Measurements from ENCODE around the gene SCAPER. TPM values are rescaled to one million over a fixed set of nuclear protein-coding genes. Genes with fewer than 3 reads are reported as not detected.
"Not testable (repeated sequence)": the region's sequence is repeated elsewhere in the genome, so short reads cannot be mapped to it uniquely, and the experiment has no call there.

Gene SCAPER
- total RNA-seq, 1 donor from 2014 or later: 22.8 TPM

DNA sequence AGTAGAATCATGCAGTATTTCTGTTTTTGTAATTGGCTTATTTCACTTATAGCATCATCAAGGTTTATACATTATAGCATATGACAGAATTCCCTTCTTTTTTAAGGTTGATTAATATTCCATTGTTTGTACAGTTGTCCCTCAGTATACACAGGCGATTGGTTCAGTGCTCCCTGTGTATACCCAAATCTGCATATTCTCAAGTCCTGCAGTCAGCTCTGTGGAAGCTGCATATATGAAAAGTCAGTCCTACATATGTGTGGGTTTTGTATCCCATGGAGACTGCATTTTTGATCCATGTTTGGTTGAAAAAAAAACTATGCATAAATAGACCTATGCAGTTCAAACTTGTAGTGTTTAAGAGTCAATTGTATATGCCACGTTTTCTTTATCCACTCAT lies 440.9 kb downstream of the SCAPER start:
- H3K4me1 Mint-ChIP-seq (ENCODE audit: low read depth): peaks cover 3% of the 10 kb centered on the region
- no peak overlapping the region for H3K27ac Mint-ChIP-seq
- no peak overlapping the region for H3K4me3 Mint-ChIP-seq (ENCODE audit: low read depth)
- no peak for DNase-seq (ENCODE audit: low spot score)
- H3K27me3 Mint-ChIP-seq (ENCODE audit: low read depth): no peaks in the 10 kb centered on the region
- intact Hi-C loops (cut with micrococcal nuclease): no loop called here
- peaks cover 19% of the 10 kb centered on the region for H3K36me3 Mint-ChIP-seq (ENCODE audit: low read depth)
- peaks cover 22% of the 10 kb centered on the region for H3K9me3 Mint-ChIP-seq

GRCh38 chr15:76460871-76461270 lies 444.3 kb downstream of the SCAPER start:
- no peaks in the 10 kb centered on the region for H3K27me3 Mint-ChIP-seq (ENCODE audit: low read depth)
- H3K36me3 Mint-ChIP-seq (ENCODE audit: low read depth): peaks cover 4% of the 10 kb centered on the region
- H3K27ac Mint-ChIP-seq: no peak overlapping the region
- intact Hi-C loops (cut with micrococcal nuclease): no loop called here
- H3K4me3 Mint-ChIP-seq (ENCODE audit: low read depth): no peak overlapping the region
- peaks cover 3% of the 10 kb centered on the region for H3K9me3 Mint-ChIP-seq
- no peaks in the 10 kb centered on the region for H3K4me1 Mint-ChIP-seq (ENCODE audit: low read depth)
- no peak for DNase-seq (ENCODE audit: low spot score)

GRCh38 chr15:76460347-76460746 lies 444.8 kb downstream of the SCAPER start:
- Mint-ChIP-seq H3K27me3 (ENCODE audit: low read depth) (no peaks in the 10 kb centered on the region), H3K27ac (no peak overlapping the region), H3K36me3 (ENCODE audit: low read depth) (peaks cover 3% of the 10 kb centered on the region), H3K4me1 (ENCODE audit: low read depth) (no peaks in the 10 kb centered on the region), H3K4me3 (ENCODE audit: low read depth) (no peak overlapping the region), H3K9me3 (no peaks in the 10 kb centered on the region)
- DNase-seq (ENCODE audit: low spot score): no peak
- intact Hi-C loops (cut with micrococcal nuclease): no loop called here

DNA sequence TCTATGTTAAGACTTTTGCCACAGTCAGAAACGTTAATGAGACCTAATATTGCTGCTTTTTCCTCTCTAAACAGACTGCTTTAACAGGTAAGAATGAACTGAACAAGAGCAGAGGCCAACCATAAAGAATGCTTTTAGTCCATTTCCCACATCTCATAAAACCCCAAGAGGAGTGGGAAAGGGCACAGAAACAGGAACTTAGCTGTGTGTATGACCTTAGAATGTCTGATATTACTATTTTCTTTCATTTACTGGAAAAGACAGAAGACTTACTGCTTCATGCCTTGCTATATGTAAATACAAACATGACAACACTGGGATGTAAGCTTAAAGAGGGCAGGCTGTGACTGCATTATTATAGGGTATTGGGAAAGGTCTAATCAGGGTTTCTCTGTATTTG lies 453.6 kb downstream of the SCAPER start:
- Mint-ChIP-seq H3K36me3 (ENCODE audit: low read depth) (no peaks in the 10 kb centered on the region), H3K27ac (no peak overlapping the region), H3K4me1 (ENCODE audit: low read depth) (no peaks in the 10 kb centered on the region), H3K9me3 (no peaks in the 10 kb centered on the region), H3K27me3 (ENCODE audit: low read depth) (no peaks in the 10 kb centered on the region), H3K4me3 (ENCODE audit: low read depth) (no peak overlapping the region)
- DNase-seq (ENCODE audit: low spot score): no peak
- intact Hi-C loops (cut with micrococcal nuclease): no loop called here

- H3K4me3 Mint-ChIP-seq (ENCODE audit: low read depth): no peak overlapping the region
- no peaks in the 10 kb centered on the region for H3K4me1 Mint-ChIP-seq (ENCODE audit: low read depth)
Observed at GRCh38 chr15:76449455-76449854, 455.7 kb downstream of the SCAPER start.

DNA sequence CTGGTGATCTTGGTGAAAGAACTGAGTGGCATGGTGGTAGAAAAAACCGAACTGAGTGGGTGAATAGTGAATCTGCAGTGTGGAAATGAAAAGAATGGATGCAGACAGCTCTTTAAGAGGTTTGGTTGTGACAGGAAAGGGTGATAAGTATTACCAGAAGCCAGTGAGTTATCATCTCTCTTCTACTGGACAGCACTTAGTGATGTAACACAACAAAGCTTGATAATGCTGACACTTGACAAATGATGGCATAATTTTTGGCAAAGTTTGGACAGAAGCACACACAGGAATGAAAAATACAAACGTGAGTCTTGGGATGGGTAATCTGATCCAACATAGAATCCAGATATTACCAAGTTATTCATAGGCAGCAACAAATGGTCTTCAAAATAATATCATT lies 456.4 kb downstream of the SCAPER start:
- no peaks in the 10 kb centered on the region for H3K27me3 Mint-ChIP-seq (ENCODE audit: low read depth)
- H3K27ac Mint-ChIP-seq: no peak overlapping the region
- H3K9me3 Mint-ChIP-seq: no peaks in the 10 kb centered on the region
- intact Hi-C loops (cut with micrococcal nuclease): no loop called here
- DNase-seq (ENCODE audit: low spot score): no peak
- no peaks in the 10 kb centered on the region for H3K36me3 Mint-ChIP-seq (ENCODE audit: low read depth)
- H3K4me1 Mint-ChIP-seq (ENCODE audit: low read depth): no peaks in the 10 kb centered on the region
- H3K4me3 Mint-ChIP-seq (ENCODE audit: low read depth): no peak overlapping the region

More at GRCh38 chr15:76449455-76449854, 455.7 kb downstream of the SCAPER start:
- Mint-ChIP-seq H3K27ac (no peak overlapping the region), H3K27me3 (ENCODE audit: low read depth) (no peaks in the 10 kb centered on the region), H3K9me3 (no peaks in the 10 kb centered on the region), H3K36me3 (ENCODE audit: low read depth) (no peaks in the 10 kb centered on the region)
- intact Hi-C loops (cut with micrococcal nuclease): no loop called here
- DNase-seq (ENCODE audit: low spot score): no peak

- Mint-ChIP-seq H3K36me3 (ENCODE audit: low read depth) (no peaks in the 10 kb centered on the region), H3K27me3 (ENCODE audit: low read depth) (no peaks in the 10 kb centered on the region), H3K9me3 (no peaks in the 10 kb centered on the region), H3K27ac (no peak overlapping the region), H3K4me1 (ENCODE audit: low read depth) (no peaks in the 10 kb centered on the region), H3K4me3 (ENCODE audit: low read depth) (no peak overlapping the region)
- intact Hi-C loops (cut with micrococcal nuclease): no loop called here
- no peak for DNase-seq (ENCODE audit: low spot score)
Observed at GRCh38 chr15:76447728-76448441, 457.3 kb downstream of the SCAPER start.

DNA sequence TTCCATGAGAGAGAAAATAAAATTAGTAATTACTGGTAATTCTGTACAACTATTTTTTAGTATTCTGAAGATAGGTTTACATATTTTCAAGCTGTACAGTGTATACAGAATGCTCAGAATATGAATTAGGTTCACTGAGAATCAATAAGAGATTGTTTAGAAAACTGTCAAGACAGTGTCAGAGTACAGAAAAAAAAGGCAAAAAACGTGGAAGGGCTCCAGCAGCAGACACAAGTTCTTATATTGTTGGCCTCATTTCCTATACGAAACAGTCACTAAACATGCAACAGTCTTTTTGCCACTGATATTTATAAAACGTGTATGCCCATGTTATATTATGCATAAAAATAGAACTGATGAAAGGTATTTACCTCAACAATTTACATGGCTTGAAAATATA lies 464.7 kb downstream of the SCAPER start:
- Mint-ChIP-seq H3K4me3 (ENCODE audit: low read depth) (no peak overlapping the region), H3K4me1 (ENCODE audit: low read depth) (no peaks in the 10 kb centered on the region), H3K27ac (no peak overlapping the region), H3K9me3 (no peaks in the 10 kb centered on the region), H3K27me3 (ENCODE audit: low read depth) (no peaks in the 10 kb centered on the region), H3K36me3 (ENCODE audit: low read depth) (no peaks in the 10 kb centered on the region)
- DNase-seq (ENCODE audit: low spot score): no peak
- intact Hi-C loops (cut with micrococcal nuclease): no loop called here

DNA sequence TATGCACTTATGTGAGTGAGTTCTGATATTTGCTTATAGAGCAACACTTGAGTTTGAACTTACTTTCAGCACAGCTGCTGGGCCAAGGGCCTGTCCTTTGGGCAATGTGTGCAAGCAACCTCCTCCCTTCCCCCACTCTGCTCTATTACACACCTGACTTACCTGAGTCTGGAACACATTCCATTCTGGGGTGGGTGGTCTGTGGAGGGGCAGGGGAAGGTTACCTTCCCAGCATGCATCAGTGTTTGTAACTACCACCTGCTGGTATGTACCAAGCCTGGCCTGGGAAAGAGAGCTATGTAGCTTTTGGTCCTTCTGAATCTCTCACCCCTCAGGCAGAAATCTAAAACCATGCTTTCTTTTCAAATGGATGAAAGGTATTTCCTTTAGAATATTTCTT lies 465.6 kb downstream of the SCAPER start:
- no peaks in the 10 kb centered on the region for H3K9me3 Mint-ChIP-seq
- H3K27ac Mint-ChIP-seq: no peak overlapping the region
- DNase-seq (ENCODE audit: low spot score): no peak
- no peaks in the 10 kb centered on the region for H3K4me1 Mint-ChIP-seq (ENCODE audit: low read depth)
- intact Hi-C loops (cut with micrococcal nuclease): no loop called here
- H3K4me3 Mint-ChIP-seq (ENCODE audit: low read depth): no peak overlapping the region
- no peaks in the 10 kb centered on the region for H3K27me3 Mint-ChIP-seq (ENCODE audit: low read depth)
- no peaks in the 10 kb centered on the region for H3K36me3 Mint-ChIP-seq (ENCODE audit: low read depth)

GRCh38 chr15:76433798-76434400 lies 471.2 kb downstream of the SCAPER start:
- Mint-ChIP-seq H3K9me3 (no peaks in the 10 kb centered on the region), H3K4me1 (ENCODE audit: low read depth) (no peaks in the 10 kb centered on the region), H3K4me3 (ENCODE audit: low read depth) (no peak overlapping the region), H3K27ac (no peak overlapping the region), H3K36me3 (ENCODE audit: low read depth) (peaks cover 2% of the 10 kb centered on the region), H3K27me3 (ENCODE audit: low read depth) (no peaks in the 10 kb centered on the region)
- intact Hi-C loops (cut with micrococcal nuclease): no loop called here
- no peak for DNase-seq (ENCODE audit: low spot score)

GRCh38 chr15:76433036-76433435 lies 472.1 kb downstream of the SCAPER start:
- H3K27ac Mint-ChIP-seq; H3K4me3 Mint-ChIP-seq (ENCODE audit: low read depth); DNase-seq (ENCODE audit: low spot score); H3K4me1 Mint-ChIP-seq (ENCODE audit: low read depth); H3K9me3 Mint-ChIP-seq; H3K36me3 Mint-ChIP-seq (ENCODE audit: low read depth); intact Hi-C loops (cut with micrococcal nuclease); H3K27me3 Mint-ChIP-seq (ENCODE audit: low read depth): not testable (repeated sequence)

DNA sequence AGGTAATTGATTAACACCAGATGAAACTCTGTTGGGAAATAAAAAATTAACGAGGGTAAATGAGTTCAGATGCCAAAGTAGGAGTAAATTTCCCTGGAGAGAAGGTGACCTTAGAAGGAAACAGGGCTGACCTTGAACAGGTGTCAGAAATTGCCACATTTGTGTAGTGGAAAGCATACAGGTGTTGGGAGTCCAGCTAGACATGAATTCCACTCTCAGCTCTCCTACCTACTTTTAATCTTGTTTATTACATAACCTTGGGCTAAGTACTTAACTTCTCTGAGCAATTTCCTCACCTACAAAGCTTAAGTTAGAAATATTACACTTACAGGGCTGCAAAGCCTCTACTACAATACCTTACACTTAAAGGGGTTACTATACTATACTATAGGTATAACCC lies 472.5 kb downstream of the SCAPER start:
- intact Hi-C loops (cut with micrococcal nuclease): no loop called here
- Mint-ChIP-seq H3K4me3 (ENCODE audit: low read depth) (no peak overlapping the region), H3K4me1 (ENCODE audit: low read depth) (no peaks in the 10 kb centered on the region), H3K27me3 (ENCODE audit: low read depth) (no peaks in the 10 kb centered on the region), H3K9me3 (peaks cover 4% of the 10 kb centered on the region), H3K27ac (no peak overlapping the region), H3K36me3 (ENCODE audit: low read depth) (peaks cover 2% of the 10 kb centered on the region)
- no peak for DNase-seq (ENCODE audit: low spot score)

GRCh38 chr15:76431971-76432370 lies 473.2 kb downstream of the SCAPER start:
- Mint-ChIP-seq H3K4me3 (ENCODE audit: low read depth) (no peak overlapping the region), H3K27ac (no peak overlapping the region), H3K4me1 (ENCODE audit: low read depth) (peaks cover under 1% of the 10 kb centered on the region), H3K27me3 (ENCODE audit: low read depth) (no peaks in the 10 kb centered on the region), H3K36me3 (ENCODE audit: low read depth) (peaks cover 2% of the 10 kb centered on the region), H3K9me3 (peaks cover 6% of the 10 kb centered on the region)
- intact Hi-C loops (cut with micrococcal nuclease): no loop called here
- DNase-seq (ENCODE audit: low spot score): no peak
